Mononuclear cell (primary cell): Measurements from ENCODE around the gene ALDH16A1. TPM values are rescaled to one million over a fixed set of nuclear protein-coding genes. Genes with fewer than 3 reads are reported as not detected.

Source experiments
- H3K27me3 ChIP-seq: 2 replicates; pipeline ENCODE4 v1.6.0; 2011; ENCODE audit warnings: low read length, control low read depth; ENCODE audit not compliant: insufficient read depth
- H3K4me1 ChIP-seq: 2 replicates; pipeline ENCODE4 v1.5.1; 2011; ENCODE audit warnings: mild to moderate bottlenecking, low read length, control low read depth; ENCODE audit not compliant: insufficient read depth
- H3K4me3 ChIP-seq: 2 replicates; pipeline ENCODE4 v1.5.1; 2011; ENCODE audit warnings: mild to moderate bottlenecking, low read length, moderate library complexity
- H3K9me3 ChIP-seq: 2 replicates; pipeline ENCODE4 v1.5.1; 2011; ENCODE audit warnings: low read depth, mild to moderate bottlenecking, control low read depth, low read length
- total RNA-seq: library from RNA; depleted of rRNA; stranded (reverse); fragments of >200 nt; gene quantifications from one replicate; pipeline ENCODE4 v1.2.3, GENCODE V29; 2012

ALDH16A1 gene
- total RNA-seq, 1 donor: 13.7 TPM

DNA sequence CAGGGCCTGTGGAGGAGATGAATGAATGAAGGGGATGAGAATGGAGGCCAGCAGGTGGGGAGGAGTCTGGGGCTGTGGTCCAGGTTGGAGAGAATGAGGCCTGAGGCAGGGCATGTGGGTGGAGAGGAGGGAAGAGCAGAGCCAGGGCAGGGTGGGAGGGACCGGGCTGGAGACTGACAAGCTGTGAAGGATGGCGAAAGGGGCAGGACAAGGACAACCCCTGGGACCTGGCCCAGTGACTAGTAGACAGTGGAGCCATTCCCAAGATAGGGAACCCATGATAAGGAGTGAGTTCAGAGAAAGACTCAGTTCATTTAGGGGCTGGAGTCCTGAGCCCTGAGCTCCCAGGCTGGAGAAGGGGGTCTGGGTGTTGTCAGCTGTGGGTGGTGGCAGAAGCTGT lies 32.8 kb upstream of the ALDH16A1 start:
- H3K27me3 ChIP-seq: peaks cover 62% of the 10 kb centered on the region
- peaks cover 31% of the 10 kb centered on the region for H3K4me1 ChIP-seq
- no peaks in the 10 kb centered on the region for H3K9me3 ChIP-seq
- no peak overlapping the region for H3K4me3 ChIP-seq

DNA sequence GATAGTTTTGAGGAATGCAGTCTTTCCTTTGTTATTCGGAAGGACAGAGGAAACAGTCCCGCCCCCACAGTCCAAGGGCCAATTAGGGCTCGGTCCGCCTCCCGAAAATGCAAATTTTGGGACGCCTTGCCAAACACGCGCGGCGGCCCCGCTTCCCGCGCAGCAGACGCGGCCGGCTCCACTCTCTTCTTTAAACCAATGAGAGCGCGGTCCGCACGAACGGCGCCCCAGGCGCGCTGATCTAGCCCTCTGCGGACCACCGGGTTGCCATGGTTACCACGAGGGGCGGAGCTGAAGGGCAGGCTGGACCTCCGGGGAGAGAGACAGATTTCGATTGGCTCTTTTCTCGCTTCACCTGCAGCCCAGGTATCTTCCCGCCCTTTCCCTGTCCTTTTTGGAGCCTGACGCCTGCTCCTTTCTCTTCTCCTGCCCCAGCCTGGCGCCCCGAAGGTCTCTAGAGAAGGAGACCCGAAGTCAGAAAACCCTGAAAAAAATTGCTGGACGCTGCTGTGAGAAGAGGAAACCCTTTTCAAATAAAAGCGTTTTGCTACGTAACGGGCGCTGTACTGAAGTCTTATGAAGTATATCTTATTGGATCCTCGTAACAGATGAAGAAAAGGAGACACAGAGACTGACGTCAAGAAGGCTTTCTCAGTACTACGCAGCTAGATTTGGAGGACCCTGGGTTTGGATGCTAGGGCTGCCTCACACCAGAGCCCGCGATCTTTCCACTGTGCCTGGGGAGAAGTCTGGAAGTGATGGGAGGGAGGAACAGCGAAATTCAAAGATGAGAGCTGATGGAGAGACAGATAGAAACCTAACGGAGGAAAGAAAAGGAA lies 31.8 kb upstream of the ALDH16A1 start:
- H3K4me1 ChIP-seq: peaks cover 35% of the 10 kb centered on the region
- peaks cover 72% of the 10 kb centered on the region for H3K27me3 ChIP-seq
- no peak overlapping the region for H3K4me3 ChIP-seq
- no peaks in the 10 kb centered on the region for H3K9me3 ChIP-seq

GRCh38 chr19:49421878-49422202 lies 31.2 kb upstream of the ALDH16A1 start:
- Histone ChIP-seq H3K4me3 (no peak overlapping the region), H3K4me1 (peaks cover 37% of the 10 kb centered on the region), H3K27me3 (peaks cover 78% of the 10 kb centered on the region), H3K9me3 (no peaks in the 10 kb centered on the region)

DNA sequence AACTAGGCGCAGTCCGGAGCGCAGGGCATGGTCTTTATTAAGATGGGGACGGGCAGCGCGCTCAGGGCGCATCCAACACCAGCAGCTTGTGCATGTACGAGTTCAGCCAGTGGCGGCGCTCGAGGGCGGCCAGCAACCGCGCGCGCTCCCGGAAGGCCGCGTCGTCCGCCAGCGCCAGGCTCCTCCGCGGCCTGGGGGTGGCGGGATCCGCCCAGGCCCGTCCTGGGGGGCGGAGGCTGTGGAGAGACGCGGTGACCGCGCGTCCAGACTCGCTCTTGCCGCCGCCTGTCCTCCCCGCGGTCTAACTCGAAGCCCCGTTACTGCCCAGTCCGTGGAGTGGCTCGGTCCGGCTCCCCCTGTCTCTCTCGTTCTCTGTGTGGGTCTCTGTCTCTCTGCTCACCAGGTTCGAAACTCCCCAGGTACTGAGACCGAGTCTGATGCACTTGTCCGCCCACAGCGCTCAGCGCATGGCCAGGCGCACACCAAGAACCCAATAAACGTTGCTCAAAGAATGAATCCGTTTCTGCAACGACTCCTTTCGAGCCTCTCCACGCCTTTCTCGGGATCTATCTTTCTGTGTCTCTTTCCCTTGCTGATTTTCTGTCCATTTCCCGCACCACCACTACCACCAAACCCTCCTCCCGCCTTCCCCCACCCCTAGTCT lies 30.5 kb upstream of the ALDH16A1 start:
- H3K27me3 ChIP-seq: peaks cover 84% of the 10 kb centered on the region
- no peaks in the 10 kb centered on the region for H3K9me3 ChIP-seq
- peaks cover 37% of the 10 kb centered on the region for H3K4me1 ChIP-seq
- H3K4me3 ChIP-seq: no peak overlapping the region

GRCh38 chr19:49423071-49423984 lies 29.7 kb upstream of the ALDH16A1 start, which contains the start of gene PTH2:
Gene PTH2, minus strand, starts transcription at chr19:49423441. Its CDS starts 102 bp downstream, at chr19:49423339.
- peaks cover 43% of the 10 kb centered on the region for H3K4me1 ChIP-seq
- H3K4me3 ChIP-seq: no peak within 1 kb of the TSS
- H3K27me3 ChIP-seq: peaks cover 90% of the 10 kb centered on the region
- H3K9me3 ChIP-seq: no peaks in the 10 kb centered on the region

GRCh38 chr19:49423985-49424303 lies 29.1 kb upstream of the ALDH16A1 start:
- peaks cover 90% of the 10 kb centered on the region for H3K27me3 ChIP-seq
- no peaks in the 10 kb centered on the region for H3K9me3 ChIP-seq
- H3K4me1 ChIP-seq: peaks cover 47% of the 10 kb centered on the region
- no peak overlapping the region for H3K4me3 ChIP-seq

- Histone ChIP-seq H3K4me1 (peaks cover 47% of the 10 kb centered on the region), H3K4me3 (no peak within 1 kb of the TSS), H3K9me3 (no peaks in the 10 kb centered on the region), H3K27me3 (peaks cover 89% of the 10 kb centered on the region)
These were observed 27.8 kb upstream of the ALDH16A1 start, which contains the start of gene GFY for GRCh38 chr19:49425178-49425577. Gene GFY, plus strand, starts transcription at chr19:49425388. Its CDS starts 1,043 bp downstream, at chr19:49426431.

DNA sequence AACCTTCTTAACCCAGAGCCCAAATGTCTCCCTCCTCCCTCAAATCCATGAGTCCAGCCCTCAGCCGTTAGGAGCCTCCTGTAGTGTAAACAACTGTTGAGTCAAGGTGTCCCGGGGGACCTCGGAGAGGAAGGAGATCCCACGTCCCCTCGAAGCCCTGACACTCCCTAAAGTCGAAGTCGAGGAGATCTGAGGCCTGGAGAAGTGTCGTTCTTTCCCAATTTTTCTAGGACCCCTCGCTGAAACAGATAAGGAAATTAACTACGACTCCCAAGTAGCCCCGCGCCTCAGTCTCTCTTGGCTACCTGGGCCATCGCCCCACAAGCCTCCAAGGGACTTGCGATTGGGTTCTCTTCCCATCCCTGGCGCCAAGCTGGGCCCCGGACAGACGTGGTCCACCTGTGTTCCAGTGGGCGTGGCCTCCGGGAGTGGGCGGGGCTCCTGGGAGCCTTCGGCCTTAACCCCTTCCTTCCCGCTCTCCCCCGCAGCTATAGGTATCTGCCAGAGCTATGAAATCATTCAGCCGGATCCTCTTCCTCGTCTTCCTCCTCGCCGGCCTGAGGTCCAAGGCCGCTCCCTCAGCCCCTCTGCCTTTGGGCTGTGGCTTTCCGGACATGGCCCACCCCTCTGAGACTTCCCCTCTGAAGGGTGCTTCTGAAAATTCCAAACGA lies 27.0 kb upstream of the ALDH16A1 start:
- H3K9me3 ChIP-seq: no peaks in the 10 kb centered on the region
- H3K4me1 ChIP-seq: peaks cover 43% of the 10 kb centered on the region
- peaks cover 86% of the 10 kb centered on the region for H3K27me3 ChIP-seq
- H3K4me3 ChIP-seq: no peak overlapping the region

DNA sequence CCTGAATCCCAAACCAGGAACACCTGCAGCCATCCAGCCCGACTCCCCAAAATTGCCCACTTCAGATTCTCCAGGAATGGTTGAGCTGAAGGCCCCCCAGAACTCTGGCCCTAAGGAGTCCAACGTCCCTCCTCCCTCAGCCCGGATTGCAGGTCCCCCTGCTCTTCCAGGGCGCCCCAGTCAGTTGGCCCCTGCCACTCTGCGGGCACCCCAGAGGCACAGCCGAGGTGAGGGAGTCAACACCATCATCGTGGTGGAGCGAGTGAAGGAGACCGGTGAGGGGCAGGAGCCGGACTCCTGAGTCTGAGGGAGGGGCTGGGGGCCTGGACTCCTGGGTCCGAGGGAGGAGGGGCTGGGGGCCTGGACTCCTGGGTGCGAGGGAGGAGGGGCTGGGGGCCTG lies 25.7 kb upstream of the ALDH16A1 start:
- H3K27me3 ChIP-seq: peaks cover 88% of the 10 kb centered on the region
- peaks cover 36% of the 10 kb centered on the region for H3K4me1 ChIP-seq
- no peaks in the 10 kb centered on the region for H3K9me3 ChIP-seq
- no peak overlapping the region for H3K4me3 ChIP-seq

DNA sequence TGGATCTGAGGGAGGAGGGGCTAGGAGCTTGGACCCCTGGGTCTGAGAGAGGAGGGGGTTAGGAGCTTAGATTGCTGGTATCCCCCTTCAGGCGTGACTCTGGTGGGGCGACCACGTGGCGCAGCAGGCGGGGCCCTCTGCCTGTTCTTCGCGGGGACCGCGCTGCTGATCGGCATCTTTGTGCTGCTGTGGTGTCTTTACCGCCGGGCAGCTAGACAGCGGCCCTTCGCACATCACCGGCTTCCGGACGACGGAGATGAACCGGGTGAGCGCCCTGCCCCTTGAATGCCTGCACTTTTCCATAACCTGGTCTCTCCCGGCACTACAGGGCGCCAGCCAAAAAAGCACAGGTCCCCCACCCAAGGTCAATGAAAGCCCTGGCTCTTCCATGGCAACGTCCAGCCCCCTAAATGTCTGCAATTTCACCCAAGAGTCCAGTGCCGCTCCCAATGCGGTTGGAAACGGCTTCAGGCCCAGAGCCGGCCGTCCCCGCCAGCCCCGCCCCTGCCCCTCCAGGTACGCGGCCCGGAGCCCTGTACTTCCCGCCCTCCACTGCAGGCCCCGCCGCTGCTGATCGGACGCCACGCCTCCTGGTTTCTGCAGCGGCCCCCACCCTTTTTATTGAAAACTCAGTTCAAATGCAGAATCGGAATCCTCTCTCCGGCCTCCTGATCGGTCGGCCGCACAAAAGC lies 25.0 kb upstream of the ALDH16A1 start:
- no peak overlapping the region for H3K4me3 ChIP-seq
- H3K4me1 ChIP-seq: peaks cover 33% of the 10 kb centered on the region
- H3K27me3 ChIP-seq: peaks cover 88% of the 10 kb centered on the region
- H3K9me3 ChIP-seq: no peaks in the 10 kb centered on the region

GRCh38 chr19:49428547-49429451 lies 24.2 kb upstream of the ALDH16A1 start:
- Histone ChIP-seq H3K4me3 (no peak overlapping the region), H3K9me3 (no peaks in the 10 kb centered on the region), H3K27me3 (peaks cover 88% of the 10 kb centered on the region), H3K4me1 (peaks cover 31% of the 10 kb centered on the region)

GRCh38 chr19:49430172-49430677 lies 22.8 kb upstream of the ALDH16A1 start:
- H3K4me1 ChIP-seq: peaks cover 29% of the 10 kb centered on the region
- no peak overlapping the region for H3K4me3 ChIP-seq
- H3K27me3 ChIP-seq: peaks cover 91% of the 10 kb centered on the region
- H3K9me3 ChIP-seq: no peaks in the 10 kb centered on the region

DNA sequence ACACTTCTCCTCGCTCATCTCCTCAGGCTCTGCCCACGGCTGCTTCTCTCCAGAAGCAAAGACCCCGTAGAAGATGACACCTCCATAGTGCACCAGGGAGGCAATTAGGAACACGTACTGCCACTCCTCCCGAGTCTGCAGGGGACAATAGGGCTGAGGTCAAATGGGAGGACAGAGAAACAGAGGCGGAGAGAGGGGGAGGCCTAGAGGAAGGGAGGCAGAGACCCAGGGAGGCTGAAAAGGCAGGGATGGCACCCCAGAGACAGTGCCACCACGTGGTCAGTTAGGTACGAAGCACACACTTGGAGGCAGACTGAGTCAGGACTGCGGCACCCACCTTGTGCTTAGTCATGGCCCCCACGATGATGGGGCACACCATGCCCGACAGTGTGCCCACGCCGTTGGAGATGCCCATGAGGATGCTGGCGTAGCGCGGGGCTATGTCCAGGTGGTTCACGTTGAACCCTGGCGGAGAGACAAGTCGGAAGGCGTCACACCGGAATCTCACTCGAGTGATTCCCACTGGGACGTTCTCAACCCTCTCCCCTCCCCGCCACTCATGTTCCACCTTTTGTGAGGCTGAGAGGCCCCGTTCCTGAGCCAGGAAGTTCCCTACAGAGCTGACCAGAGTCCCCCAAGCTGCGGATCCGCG lies 22.2 kb upstream of the ALDH16A1 start:
- H3K9me3 ChIP-seq: no peaks in the 10 kb centered on the region
- H3K4me1 ChIP-seq: peaks cover 29% of the 10 kb centered on the region
- H3K4me3 ChIP-seq: no peak overlapping the region
- H3K27me3 ChIP-seq: peaks cover 91% of the 10 kb centered on the region
